Right lobe of liver (tissue), 4 donors: Measurements from ENCODE around the gene PARVA.

ENCODE experiments used
- POLR2A ChIP-seq: fragments of 450-650 bp; IDR thresholded peaks from one replicate; pipeline ENCODE4 v1.6.1; 2017; ENCODE audit warnings: antibody characterized with exemption, mild to moderate bottlenecking
- TF ChIP-seq, protein P1 (sequence below), 4 donors: fragments of 200-600 bp in 3 of 4; fragments of 450-650 bp in 1 of 4; IDR thresholded peaks; one replicate each; pipeline versions ENCODE4 v1.5.1 to v1.8.0; 2016 to 2022; ENCODE audit warnings: antibody characterized with exemption in 4 of 4, mild to moderate bottlenecking in 2 of 4
- donor health status: DM: no; HTN: no; CAD: no.
- donor health status: DM: no; HTN: no; CAD: no.
- donor health status: DM: no; HTN: yes; CAD: no.

GRCh38 chr11:12377824-12378593 is 638 bp downstream of the PARVA start:
- TF ChIP-seq, protein P1, sequence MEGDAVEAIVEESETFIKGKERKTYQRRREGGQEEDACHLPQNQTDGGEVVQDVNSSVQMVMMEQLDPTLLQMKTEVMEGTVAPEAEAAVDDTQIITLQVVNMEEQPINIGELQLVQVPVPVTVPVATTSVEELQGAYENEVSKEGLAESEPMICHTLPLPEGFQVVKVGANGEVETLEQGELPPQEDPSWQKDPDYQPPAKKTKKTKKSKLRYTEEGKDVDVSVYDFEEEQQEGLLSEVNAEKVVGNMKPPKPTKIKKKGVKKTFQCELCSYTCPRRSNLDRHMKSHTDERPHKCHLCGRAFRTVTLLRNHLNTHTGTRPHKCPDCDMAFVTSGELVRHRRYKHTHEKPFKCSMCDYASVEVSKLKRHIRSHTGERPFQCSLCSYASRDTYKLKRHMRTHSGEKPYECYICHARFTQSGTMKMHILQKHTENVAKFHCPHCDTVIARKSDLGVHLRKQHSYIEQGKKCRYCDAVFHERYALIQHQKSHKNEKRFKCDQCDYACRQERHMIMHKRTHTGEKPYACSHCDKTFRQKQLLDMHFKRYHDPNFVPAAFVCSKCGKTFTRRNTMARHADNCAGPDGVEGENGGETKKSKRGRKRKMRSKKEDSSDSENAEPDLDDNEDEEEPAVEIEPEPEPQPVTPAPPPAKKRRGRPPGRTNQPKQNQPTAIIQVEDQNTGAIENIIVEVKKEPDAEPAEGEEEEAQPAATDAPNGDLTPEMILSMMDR (IDR thresholded peaks at IDR 0.05), result peak in 3 of 4 donors; percentile 13 to 52 (median 31)
- peak; percentile 78 for TF ChIP-seq POLR2A
